HG02938 (cell line): ENCODE data around the gene GALC.

ENCODE experiments used
- ATAC-seq: cut with Tn5 transposase; IDR thresholded peaks from one replicate; pipeline ENCODE4 v1.9.1; 2021; ENCODE audit warnings: mild to moderate bottlenecking, moderate library complexity; ENCODE audit not compliant: unreplicated experiment

Gene GALC

GRCh38 chr14:88008039-88008742 is 15.2 kb upstream of the GALC start:
- ATAC-seq, result no peak

GRCh38 chr14:88007608-88008007 is 14.6 kb upstream of the GALC start:
- ATAC-seq, result no peak

- ATAC-seq, result peak; percentile 85
These were observed 13.2 kb upstream of the GALC start for GRCh38 chr14:88005978-88006851.

- ATAC-seq, result peak; percentile 65
These were observed 12.1 kb upstream of the GALC start, which contains the start of gene GPR65 for GRCh38 chr14:88005050-88005481. GPR65 (plus strand) TSS chr14:88005135; CDS start chr14:88010848, 5,713 bp downstream.

GRCh38 chr14:88004506-88005036 is 11.6 kb upstream of the GALC start:
- no peak for ATAC-seq

- ATAC-seq, result no peak
These were observed 10.4 kb upstream of the GALC start for GRCh38 chr14:88003425-88003824.

GRCh38 chr14:88002421-88003075 is 9.6 kb upstream of the GALC start:
- peak; percentile 23 for ATAC-seq

- no peak for ATAC-seq
These were observed 6.3 kb upstream of the GALC start for GRCh38 chr14:87999277-87999676.

GRCh38 chr14:87998482-87998881 is 5.5 kb upstream of the GALC start:
- ATAC-seq, result no peak

- ATAC-seq, result no peak
These were observed 3.3 kb upstream of the GALC start for GRCh38 chr14:87996291-87996592.

GRCh38 chr14:87995500-87996290 is 2.7 kb upstream of the GALC start:
- ATAC-seq, result peak; percentile 2

- peak; percentile 52 for ATAC-seq
These were observed 2.0 kb upstream of the GALC start for GRCh38 chr14:87994974-87995373.

GRCh38 chr14:87992346-87992717 is 650 bp downstream of the GALC start:
- no peak for ATAC-seq

- no peak for ATAC-seq
These were observed 2.3 kb downstream of the GALC start for GRCh38 chr14:87990682-87991081.

- ATAC-seq, result no peak
These were observed 3.1 kb downstream of the GALC start for GRCh38 chr14:87989956-87990299.

- no peak for ATAC-seq
These were observed 3.6 kb downstream of the GALC start for GRCh38 chr14:87989221-87989955.

GRCh38 chr14:87979689-87980088 is 13.3 kb downstream of the GALC start:
- no peak for ATAC-seq

GRCh38 chr14:87975636-87976035 is 17.3 kb downstream of the GALC start:
- ATAC-seq, result no peak

GRCh38 chr14:87971010-87971409 is 22.0 kb downstream of the GALC start:
- peak; percentile 94 for ATAC-seq

GRCh38 chr14:87967496-87967895 is 25.5 kb downstream of the GALC start:
- no peak for ATAC-seq
